Measurements from ENCODE around the gene FGR. TPM values are rescaled to one million over a fixed set of nuclear protein-coding genes. Genes with fewer than 3 reads are reported as not detected.
A peak's percentile ranks its signal among the peaks of the same experiment; 100 is the strongest.

The FGR gene
- total and polyA plus RNA-seq, 2 of the 13 experiments (the other 11 are each of a cell fraction or from before 2014, with no cell fraction given) = not detected

GRCh38 chr1:27563591-27564471, 71.2 kb downstream of the FGR start (continued):
- TF ChIP-seq, protein P1, sequence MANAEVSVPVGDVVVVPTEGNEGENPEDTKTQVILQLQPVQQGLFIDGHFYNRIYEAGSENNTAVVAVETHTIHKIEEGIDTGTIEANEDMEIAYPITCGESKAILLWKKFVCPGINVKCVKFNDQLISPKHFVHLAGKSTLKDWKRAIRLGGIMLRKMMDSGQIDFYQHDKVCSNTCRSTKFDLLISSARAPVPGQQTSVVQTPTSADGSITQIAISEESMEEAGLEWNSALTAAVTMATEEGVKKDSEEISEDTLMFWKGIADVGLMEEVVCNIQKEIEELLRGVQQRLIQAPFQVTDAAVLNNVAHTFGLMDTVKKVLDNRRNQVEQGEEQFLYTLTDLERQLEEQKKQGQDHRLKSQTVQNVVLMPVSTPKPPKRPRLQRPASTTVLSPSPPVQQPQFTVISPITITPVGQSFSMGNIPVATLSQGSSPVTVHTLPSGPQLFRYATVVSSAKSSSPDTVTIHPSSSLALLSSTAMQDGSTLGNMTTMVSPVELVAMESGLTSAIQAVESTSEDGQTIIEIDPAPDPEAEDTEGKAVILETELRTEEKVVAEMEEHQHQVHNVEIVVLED (CRISPR knock-in tag; IDR thresholded peaks at IDR 0.05; ENCODE audit: borderline replicate concordance) = peak; percentile 58; the same call in 1 of the 2 replicates
- TF ChIP-seq, protein P2, sequence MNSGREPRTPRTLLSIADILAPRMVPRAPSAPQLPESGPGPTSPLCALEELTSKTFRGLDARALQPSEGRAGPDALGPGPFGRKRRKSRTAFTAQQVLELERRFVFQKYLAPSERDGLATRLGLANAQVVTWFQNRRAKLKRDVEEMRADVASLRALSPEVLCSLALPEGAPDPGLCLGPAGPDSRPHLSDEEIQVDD (CRISPR knock-in tag; IDR thresholded peaks at IDR 0.05; ENCODE audit: borderline replicate concordance) = no peak
- TF ChIP-seq RBM39 (IDR thresholded peaks at IDR 0.05; ENCODE audit: low read depth, low read length, poor library complexity, severe bottlenecking) (peak; percentile 29), EEA1 (CRISPR knock-in tag; IDR thresholded peaks at IDR 0.05; ENCODE audit: borderline replicate concordance) (no peak; the same call in 1 of the 2 replicates), SMYD3 (CRISPR knock-in tag; IDR thresholded peaks at IDR 0.05) (no peak), PRMT3 (CRISPR knock-in tag; IDR thresholded peaks at IDR 0.05; ENCODE audit: borderline replicate concordance, low read depth) (no peak), ZNF619 (CRISPR knock-in tag; IDR thresholded peaks at IDR 0.05) (0 out of 2 replicates have a peak, but pooled peaks have one; percentile 40), ZNF407 (CRISPR knock-in tag; IDR thresholded peaks at IDR 0.05; ENCODE audit: not compliant biosample characterization) (no peak), YEATS2 (CRISPR knock-in tag; IDR thresholded peaks at IDR 0.05; ENCODE audit: borderline replicate concordance) (peak; percentile 60; the same call in 1 of the 2 replicates), ZSCAN12 (CRISPR knock-in tag; IDR thresholded peaks at IDR 0.05) (no peak), MEF2D (CRISPR knock-in tag; IDR thresholded peaks at IDR 0.05) (peak; percentile 90), ZNF782 (CRISPR knock-in tag; IDR thresholded peaks at IDR 0.05; ENCODE audit: borderline replicate concordance) (no peak; the same call in 1 of the 2 replicates), ZNF101 (CRISPR knock-in tag; IDR thresholded peaks at IDR 0.05; ENCODE audit: borderline replicate concordance, low read depth) (no peak)
- TF ChIP-seq, protein P3, sequence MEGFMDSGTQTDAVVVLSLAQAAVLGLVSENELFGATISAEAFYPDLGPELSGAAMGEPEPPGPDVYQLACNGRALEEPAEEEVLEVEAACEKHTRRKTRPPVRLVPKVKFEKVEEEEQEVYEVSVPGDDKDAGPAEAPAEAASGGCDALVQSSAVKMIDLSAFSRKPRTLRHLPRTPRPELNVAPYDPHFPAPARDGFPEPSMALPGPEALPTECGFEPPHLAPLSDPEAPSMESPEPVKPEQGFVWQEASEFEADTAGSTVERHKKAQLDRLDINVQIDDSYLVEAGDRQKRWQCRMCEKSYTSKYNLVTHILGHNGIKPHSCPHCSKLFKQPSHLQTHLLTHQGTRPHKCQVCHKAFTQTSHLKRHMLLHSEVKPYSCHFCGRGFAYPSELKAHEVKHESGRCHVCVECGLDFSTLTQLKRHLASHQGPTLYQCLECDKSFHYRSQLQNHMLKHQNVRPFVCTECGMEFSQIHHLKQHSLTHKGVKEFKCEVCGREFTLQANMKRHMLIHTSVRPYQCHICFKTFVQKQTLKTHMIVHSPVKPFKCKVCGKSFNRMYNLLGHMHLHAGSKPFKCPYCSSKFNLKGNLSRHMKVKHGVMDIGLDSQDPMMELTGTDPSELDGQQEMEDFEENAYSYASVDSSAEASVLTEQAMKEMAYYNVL (CRISPR knock-in tag; IDR thresholded peaks at IDR 0.05; ENCODE audit: borderline replicate concordance) = peak; percentile 78; the same call in 1 of the 2 replicates
